KBM-7 (cell line): ENCODE data around the gene P2RX6.
"Not testable (repeated sequence)": the region's sequence is repeated elsewhere in the genome, so short reads cannot be mapped to it uniquely, and the experiment has no call there.

Experiments
- DNase-seq: peaks from one replicate; pipeline ENCODE4 v3.0.0-alpha.2; 2015
- in situ Hi-C: fragments of 300-500 bp; cut with MboI; formaldehyde crosslinking; loops from 2 replicates; pipeline ENCODE4 v1.14.3; 2020; ENCODE audit warnings: low sequenced_read_pairs, low pct_unique_long_range_greater_than_20kb, mixed read lengths

P2RX6 gene

DNA sequence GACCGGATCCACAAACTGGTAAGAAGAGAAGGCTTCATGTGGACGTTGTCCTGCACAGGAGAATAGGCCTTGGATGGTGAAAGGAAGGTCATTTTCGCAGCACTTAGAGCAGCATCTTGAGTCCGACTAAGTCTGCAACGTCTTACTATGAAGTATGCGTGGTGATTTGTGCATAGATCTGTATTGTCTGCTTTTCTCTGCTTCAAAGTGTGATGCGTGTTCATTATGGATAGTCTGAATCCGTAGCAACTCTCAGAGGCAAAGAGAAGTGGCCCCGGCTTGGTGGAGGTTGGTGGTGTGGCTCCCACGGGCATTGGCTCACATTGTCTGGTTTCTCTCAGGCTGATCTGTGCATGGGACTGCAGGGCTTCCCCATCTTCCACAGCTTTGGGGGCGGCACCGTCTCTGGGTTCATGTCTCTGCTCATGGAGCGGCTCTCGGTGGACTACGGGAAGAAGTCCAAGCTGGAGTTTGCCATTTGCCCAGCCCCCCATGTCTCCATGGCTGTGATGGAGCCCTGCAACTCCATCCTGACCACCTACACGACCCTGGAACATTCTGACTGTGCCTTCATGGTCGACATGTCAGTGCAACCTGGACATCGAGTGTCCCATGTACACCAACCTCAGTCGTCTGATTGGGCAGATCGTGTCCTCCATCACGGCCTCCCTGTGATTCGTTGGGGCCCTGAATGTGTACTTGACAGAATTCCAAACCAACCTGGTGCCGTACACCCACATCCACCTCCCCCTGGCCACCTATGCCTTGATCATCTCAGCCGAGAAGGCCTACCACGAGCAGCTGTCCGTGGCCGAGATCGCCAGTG is 52.3 kb downstream of the P2RX6 start:
- in situ Hi-C loops = no loop called here
- no peak for DNase-seq

DNA sequence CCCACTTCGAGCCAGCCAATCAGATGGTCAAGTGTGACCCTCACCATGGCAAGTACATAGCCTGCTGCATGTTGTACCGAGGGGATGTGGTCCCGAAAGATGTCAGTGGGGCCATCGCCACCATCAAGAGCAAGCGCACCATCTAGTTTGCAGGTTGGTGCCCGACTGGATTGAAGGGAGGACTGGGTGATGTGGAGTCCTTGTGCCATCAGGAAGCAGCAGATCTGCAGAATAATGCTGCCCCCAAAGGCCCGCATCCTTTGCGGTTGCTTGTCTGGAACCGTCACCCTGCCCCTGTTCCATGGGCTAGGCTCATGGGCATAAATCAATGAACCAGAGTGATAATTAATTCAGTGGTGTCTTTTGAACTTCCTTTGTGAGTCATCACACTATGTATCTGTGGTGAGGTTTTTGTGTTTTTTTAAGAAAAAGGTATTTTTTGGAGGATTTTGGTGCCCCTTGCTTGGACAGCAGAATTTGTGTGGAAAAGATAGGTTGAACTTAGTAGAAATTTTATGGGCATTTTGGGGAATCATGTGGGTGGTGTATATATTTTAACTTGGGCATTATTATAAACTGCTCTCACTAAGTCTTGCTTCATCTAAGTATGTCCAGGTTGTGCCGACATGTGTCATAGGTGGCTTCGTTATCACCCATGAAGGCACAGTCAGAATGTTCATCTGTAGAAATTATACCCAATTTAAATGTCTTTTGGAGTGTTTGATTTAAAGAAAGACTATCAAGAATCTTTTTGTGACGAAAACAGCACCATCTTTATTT is 53.1 kb downstream of the P2RX6 start:
- no peak for DNase-seq
- in situ Hi-C loops = no loop called here

DNA sequence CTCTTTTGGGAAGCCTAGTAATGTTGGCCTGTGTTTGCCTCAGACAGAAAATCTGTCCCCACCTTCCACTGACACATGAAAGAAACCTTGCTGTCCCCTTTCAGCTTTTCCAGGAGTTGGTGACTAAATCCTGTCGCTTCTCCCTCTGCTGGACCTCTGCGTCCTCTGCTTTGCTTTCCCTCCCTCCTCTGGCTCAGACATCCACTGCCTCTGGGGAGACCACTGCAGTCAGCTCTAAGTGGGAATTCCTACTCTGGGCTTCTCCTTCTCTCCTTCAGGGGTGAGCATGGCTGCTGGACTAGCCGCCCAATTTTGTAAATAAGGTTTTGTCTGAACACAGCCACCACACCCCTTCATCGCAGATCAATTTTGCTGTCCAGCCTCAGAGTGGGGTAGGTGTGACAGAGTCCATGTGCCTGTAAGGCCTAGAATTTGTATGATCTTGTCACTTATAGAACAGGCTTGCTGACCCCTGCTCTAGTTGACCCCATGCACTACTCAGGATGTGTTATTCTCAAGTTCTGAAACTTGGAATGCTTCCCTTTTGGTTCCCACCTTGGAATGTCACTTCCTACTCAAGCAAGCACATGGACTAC is 53.8 kb downstream of the P2RX6 start:
- in situ Hi-C loops = no loop called here
- no peak for DNase-seq

DNA sequence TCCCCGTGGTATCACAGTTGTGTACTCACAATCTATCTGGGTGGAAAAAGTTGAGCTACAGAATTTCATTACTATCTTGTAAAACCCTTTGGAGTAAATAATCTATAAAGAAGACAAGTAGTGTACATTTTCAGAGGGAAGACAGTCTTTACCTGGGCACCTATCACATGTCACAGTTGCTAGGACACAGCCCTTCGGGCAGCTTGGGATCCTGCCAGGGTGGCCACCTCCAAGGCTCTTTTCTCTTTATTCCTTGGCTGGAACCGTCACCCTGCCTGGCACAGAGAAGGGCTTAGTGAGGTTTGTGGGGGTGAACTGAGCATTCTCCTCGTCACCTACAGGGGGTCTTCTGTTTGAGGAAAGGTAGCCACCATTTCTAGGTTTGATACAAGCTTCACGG is 54.4 kb downstream of the P2RX6 start:
- in situ Hi-C loops = no loop called here

DNA sequence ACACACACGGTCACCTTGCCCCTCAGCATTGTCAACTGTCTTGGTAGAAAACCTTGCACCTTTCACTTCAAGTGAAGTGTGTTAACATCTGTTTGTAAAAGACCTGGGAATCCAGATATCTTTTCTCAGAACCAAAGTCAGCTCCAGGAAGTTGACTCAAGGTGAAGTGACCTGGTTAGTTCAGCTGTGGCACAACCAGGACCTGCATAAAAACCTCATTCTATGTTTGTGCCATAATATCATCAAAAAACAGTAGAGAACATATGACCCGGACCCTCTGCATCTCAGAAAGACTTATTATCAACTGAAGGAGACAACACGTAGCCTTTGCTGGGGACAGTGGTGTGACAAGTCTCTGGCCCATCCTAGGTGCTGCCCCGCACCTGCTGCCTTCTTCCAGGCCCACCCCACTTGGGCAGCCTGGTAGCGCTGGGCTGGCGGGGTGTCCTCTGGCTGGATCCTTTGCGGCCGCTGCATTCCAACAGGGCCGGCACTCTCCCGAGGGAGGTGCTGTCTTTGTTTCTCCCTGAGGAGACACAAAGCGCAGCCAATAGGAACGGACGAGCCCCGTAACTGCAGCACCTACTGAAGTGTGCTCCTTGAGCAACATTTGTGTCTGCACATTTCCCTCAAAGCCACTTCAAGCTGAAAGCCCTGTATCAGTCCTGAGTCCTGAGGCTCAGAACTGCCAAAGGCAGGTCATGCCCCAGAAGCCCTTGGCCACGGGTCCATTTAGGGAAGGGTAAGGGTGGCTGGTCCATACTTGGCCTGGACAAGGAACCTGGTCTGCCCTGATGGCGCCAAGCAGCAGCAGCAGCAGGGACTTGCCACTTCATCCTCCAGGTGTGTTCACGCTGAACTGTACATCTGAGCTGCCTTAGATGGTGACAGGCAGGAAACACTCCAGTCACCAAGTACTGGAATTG is 56.0 kb downstream of the P2RX6 start:
- no peak for DNase-seq

More for the DNA sequence above, 54.4 kb downstream of the P2RX6 start:
- DNase-seq = no peak

GRCh38 chr22:21071796-21072195 is 56.8 kb downstream of the P2RX6 start:
- in situ Hi-C loops, DNase-seq: not testable (repeated sequence)

More for the DNA sequence above, 56.0 kb downstream of the P2RX6 start:
- in situ Hi-C loops = no loop called here

- in situ Hi-C loops = no loop called here
- no peak for DNase-seq
These were observed 58.1 kb downstream of the P2RX6 start for GRCh38 chr22:21073023-21073422.

DNA sequence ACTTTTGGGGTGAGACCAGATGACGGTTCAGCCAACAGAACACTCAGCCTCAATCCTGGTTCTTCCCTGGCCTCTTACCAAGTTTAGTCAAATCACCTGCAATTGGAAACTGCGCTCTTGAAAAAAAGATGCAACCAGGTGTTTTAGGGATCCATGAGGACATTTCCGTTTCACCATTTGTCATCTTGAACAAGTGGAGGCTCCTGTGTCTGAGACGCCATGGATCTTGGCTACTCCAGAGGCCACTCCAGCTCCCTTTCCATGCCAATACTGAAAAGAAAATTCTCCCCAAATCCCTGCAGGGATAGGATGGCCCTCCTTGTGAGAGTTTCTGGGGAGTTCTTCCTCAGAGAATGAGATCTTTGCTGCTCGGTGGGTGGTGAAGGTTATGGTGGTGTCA is 58.5 kb downstream of the P2RX6 start:
- no peak for DNase-seq
- in situ Hi-C loops = no loop called here

DNA sequence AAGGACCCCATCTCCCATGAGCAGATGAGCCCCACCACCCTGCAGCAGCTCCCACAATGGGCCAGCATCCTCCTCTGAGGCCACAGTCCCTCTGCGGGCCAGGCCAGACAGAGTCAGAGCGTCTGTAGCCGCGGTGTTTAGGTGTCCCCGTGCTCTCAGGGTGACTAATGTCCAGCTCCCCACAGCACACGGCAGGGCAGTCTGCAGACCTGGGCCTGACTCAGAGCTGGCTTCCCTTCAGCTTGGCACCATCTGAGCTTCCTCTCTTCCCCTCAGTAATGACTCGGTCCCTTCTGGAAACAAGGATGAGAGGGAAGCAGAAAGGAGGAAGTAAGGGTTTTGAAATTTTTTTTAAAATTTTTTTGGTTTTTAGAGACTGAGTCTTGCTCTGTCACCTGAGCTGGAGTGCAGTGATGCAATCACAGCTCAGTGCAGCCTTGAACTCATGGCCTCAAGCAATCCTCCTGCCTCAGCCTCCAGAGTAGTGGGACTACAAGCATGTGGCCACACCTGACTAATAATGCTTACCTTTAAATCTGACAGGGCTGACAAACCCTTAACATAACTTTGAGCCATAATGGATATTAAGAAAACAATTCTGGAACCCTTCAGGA is 59.2 kb downstream of the P2RX6 start:
- in situ Hi-C loops = no loop called here
- peak; percentile 41 for DNase-seq

DNA sequence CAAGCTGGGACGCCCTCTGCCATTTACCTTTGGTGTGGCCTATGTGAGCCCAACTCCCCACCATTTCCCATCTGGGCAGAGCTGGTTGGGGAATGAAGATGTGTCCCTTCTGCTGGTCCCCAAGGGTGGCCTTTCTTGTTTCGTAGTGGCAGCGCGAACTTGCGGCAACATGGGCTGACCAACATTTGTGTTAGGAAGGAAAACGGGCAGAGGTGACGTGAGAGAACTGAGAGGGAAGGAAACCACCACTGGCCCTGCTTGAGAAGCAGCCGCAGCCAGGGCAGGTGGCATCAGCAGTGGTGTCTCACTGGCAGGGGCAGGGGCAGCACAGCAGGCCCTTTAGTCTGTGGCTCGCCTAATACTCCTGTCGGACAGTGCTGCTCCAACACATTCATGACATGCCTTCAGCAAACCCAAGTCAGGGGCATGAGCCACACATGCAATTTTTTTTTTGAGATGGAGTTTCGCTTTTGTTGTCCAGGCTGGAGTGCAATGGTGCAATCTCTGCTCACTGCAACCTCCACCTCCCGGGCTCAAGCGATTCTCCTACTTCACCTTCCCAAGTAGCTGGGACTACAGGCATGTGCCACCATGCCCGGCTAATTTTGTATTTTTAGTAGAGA is 60.7 kb downstream of the P2RX6 start:
- in situ Hi-C loops = no loop called here
- no peak for DNase-seq

GRCh38 chr22:21076912-21077625 is 62.1 kb downstream of the P2RX6 start:
- DNase-seq = no peak
- in situ Hi-C loops = no loop called here
